ENCODE data around the gene AFF1.

GRCh38 chr4:86894455-86894854 is 40.4 kb upstream of the AFF1 start:
- no peak for TF ChIP-seq CTCF (IDR thresholded peaks at IDR 0.05)
- TF ChIP-seq POLR2A (IDR thresholded peaks at IDR 0.05) = no peak
